DND-41 (cell line): ENCODE data around the gene SLC2A1.

Experiments used
- ATAC-seq: fragments of 200-7000 bp; cut with Tn5 transposase; 3 replicates; pipeline ENCODE4 v1.9.1; 2021; ENCODE audit warnings: low read depth; ENCODE audit not compliant: insufficient read depth
- DNase-seq: peaks from one replicate; pipeline ENCODE4 v3.0.0-alpha.2; 2020
- H2AFZ ChIP-seq: 2 replicates; pipeline ENCODE4 v1.6.0; 2012; ENCODE audit warnings: low read depth, low read length
- H3K27ac ChIP-seq: 2 replicates; pipeline ENCODE4 v1.5.1; 2012; ENCODE audit warnings: low read length, inconsistent platforms
- H3K27me3 ChIP-seq: fragments of 200-600 bp; sonication (generic); 2 replicates; pipeline ENCODE4 v1.6.0; 2012; ENCODE audit warnings: low read length, mild to moderate bottlenecking, inconsistent platforms; ENCODE audit not compliant: insufficient read depth, poor library complexity
- H3K36me3 ChIP-seq: 2 replicates; pipeline ENCODE4 v1.5.1; 2012; ENCODE audit warnings: low read length, inconsistent platforms; ENCODE audit not compliant: insufficient read depth
- H3K4me1 ChIP-seq: 2 replicates; pipeline ENCODE4 v1.5.1; 2012; ENCODE audit warnings: mild to moderate bottlenecking, low read length; ENCODE audit not compliant: insufficient read depth
- H3K4me2 ChIP-seq: 2 replicates; pipeline ENCODE4 v1.6.0; 2012; ENCODE audit warnings: mild to moderate bottlenecking, moderate library complexity, low read length, inconsistent platforms; ENCODE audit not compliant: insufficient read depth
- H3K4me3 ChIP-seq, 2 experiments: fragments of 200-600 bp in 1 of 2; shearing (Covaris generic) in 1 of 2; 2 replicates each; pipeline ENCODE4 v1.5.1; 2012 to 2016; ENCODE audit warnings: inconsistent platforms in 2 of 2, low read length in 2 of 2, mild to moderate bottlenecking in 2 of 2, low read depth in 1 of 2, moderate library complexity in 1 of 2
- H3K79me2 ChIP-seq: 2 replicates; pipeline ENCODE4 v1.6.0; 2012; ENCODE audit warnings: low read length, inconsistent platforms; ENCODE audit not compliant: insufficient read depth
- H3K9ac ChIP-seq: 2 replicates; pipeline ENCODE4 v1.6.0; 2012; ENCODE audit warnings: low read depth, mild to moderate bottlenecking, inconsistent platforms, low read length, moderate library complexity
- H3K9me3 ChIP-seq: 2 replicates; pipeline ENCODE4 v1.5.1; 2012; ENCODE audit warnings: low read length, moderate library complexity, mild to moderate bottlenecking, inconsistent platforms; ENCODE audit not compliant: insufficient read depth, severe bottlenecking
- H4K20me1 ChIP-seq: 2 replicates; pipeline ENCODE4 v1.6.0; 2012; ENCODE audit warnings: low read length; ENCODE audit not compliant: insufficient read depth
- EZH2 ChIP-seq: IDR thresholded peaks from 3 replicates; pipeline ENCODE4 v1.6.1; 2012; ENCODE audit warnings: borderline replicate concordance, low read depth, mild to moderate bottlenecking, moderate library complexity, low read length, inconsistent platforms; ENCODE audit not compliant: severe bottlenecking
- TF ChIP-seq, protein P1 (sequence below): IDR thresholded peaks from 2 replicates; pipeline ENCODE4 v1.5.1; 2012; ENCODE audit warnings: borderline replicate concordance, low read length, moderate library complexity, mild to moderate bottlenecking; ENCODE audit not compliant: poor library complexity, severe bottlenecking; ENCODE audit errors: extremely low read depth

Gene SLC2A1

DNA sequence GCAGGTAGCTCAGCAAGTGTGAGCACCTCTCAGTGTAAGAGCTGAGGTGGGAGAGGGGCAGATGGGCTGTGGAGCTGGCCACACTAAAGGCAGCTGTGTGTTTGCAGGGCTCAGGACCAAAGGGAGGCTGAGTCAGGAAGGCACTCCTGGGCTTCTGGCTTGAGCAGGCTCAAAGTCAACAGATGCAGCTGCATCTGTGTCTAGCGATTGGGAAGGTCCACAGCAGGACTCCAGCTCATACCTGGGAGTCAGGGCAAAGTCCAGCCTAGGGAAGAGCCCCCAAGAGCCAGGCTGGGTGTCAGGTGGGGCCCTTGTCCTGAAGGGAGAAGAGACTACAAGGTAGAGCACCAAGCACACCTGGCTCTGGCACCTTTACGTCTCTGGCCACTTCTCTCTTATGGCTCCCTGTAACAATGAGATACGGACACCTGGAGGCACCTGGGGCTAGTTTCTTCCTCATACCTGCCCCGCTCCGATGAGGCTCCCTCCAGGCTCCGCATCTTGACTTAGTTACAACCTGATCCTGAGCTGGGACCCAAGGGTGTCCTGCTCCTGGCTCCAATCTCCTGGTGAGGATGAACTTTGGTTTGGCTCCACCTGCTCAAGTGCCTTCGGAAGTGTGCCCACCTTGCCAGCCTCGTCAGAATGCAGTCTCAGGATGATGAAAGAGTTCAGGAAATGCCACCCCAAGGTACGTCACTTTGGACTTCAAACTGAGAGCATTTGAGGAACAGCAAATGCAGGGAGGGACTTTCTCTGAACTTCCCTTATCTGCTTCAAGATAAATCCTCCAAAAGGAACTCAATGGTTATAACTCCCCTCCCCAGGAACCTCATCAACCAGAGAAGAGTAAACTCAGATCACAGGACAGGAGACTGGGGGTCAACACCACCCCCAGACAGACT, 21.5 kb upstream of the SLC2A1 start:
- no peaks in the 10 kb centered on the region; the same call in 1 of the 2 replicates for H4K20me1 ChIP-seq
- no peak for ATAC-seq
- no peak overlapping the region for H3K27ac ChIP-seq
- H3K4me1 ChIP-seq, result no peaks in the 10 kb centered on the region
- no peaks in the 10 kb centered on the region for H3K79me2 ChIP-seq
- no peak overlapping the region for H2AFZ ChIP-seq
- H3K36me3 ChIP-seq, result no peaks in the 10 kb centered on the region
- no peaks in the 10 kb centered on the region for H3K9me3 ChIP-seq
- no peak overlapping the region for H3K4me3 ChIP-seq
- no peak overlapping the region for H3K9ac ChIP-seq
- H3K27me3 ChIP-seq, result peaks cover 13% of the 10 kb centered on the region
- DNase-seq, result no peak
- no peak overlapping the region for H3K4me2 ChIP-seq
- no peak for TF ChIP-seq EZH2
- TF ChIP-seq, protein P1, sequence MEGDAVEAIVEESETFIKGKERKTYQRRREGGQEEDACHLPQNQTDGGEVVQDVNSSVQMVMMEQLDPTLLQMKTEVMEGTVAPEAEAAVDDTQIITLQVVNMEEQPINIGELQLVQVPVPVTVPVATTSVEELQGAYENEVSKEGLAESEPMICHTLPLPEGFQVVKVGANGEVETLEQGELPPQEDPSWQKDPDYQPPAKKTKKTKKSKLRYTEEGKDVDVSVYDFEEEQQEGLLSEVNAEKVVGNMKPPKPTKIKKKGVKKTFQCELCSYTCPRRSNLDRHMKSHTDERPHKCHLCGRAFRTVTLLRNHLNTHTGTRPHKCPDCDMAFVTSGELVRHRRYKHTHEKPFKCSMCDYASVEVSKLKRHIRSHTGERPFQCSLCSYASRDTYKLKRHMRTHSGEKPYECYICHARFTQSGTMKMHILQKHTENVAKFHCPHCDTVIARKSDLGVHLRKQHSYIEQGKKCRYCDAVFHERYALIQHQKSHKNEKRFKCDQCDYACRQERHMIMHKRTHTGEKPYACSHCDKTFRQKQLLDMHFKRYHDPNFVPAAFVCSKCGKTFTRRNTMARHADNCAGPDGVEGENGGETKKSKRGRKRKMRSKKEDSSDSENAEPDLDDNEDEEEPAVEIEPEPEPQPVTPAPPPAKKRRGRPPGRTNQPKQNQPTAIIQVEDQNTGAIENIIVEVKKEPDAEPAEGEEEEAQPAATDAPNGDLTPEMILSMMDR, result no peak

DNA sequence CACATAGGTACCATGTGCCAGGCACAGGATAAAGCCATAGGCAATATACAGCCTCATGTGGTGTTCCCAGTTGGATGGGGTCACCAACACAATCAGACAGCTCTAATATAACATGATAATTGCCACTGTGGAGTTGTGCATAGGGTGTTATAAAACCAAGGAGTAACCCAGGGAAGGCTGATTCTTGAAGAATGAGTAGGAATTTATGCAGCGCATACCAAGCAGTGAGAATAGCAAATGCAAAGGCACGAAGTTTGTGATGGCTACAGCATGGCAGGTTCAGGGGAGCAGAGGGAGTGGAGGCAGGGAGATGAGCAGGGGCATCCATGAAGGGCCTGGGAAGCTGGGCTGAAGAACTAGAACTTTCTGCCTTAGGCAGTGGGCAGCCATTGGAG, 20.4 kb upstream of the SLC2A1 start:
- no peak for TF ChIP-seq EZH2
- TF ChIP-seq, protein P1, result no peak
- no peak for ATAC-seq
- H3K4me2 ChIP-seq, result no peak overlapping the region

DNA sequence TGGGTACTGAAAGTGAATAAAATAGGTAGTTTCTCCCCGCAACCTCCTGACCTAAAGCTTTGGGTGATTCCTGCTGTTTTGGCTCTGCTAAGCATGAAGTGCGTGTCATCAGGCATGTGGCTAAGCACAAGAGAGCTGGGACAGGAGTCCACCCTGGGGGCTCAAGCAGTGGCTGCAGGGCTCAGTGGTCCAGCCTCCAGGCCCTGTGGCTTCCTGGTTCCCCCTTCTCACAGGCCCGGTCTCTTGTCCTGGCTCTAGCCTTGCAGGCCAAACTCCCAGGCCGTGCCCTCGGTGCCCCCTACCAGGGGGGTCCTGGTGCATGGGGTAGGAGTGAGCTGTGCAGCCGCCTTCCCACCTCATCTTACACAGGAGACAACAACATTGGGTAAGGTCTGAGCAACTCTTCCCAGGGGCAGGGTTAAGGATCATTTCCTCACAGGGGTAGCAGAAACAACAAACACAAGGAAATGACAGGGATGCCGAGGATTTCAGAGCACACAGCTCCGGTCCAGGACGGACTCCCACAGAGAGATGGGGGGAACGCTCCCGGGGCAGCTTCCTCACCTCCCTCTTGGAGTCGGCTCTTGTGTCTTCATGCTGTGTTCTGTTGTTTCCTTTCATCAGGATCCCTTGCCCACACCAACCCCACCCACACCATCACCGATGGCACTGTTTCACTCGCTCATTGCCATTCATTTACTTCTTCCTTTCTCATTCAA, 19.8 kb upstream of the SLC2A1 start:
- H3K36me3 ChIP-seq, result no peaks in the 10 kb centered on the region
- no peak for ATAC-seq
- no peak overlapping the region for H3K4me3 ChIP-seq
- no peak overlapping the region for H3K9ac ChIP-seq
- H3K79me2 ChIP-seq, result no peaks in the 10 kb centered on the region
- no peak overlapping the region for H2AFZ ChIP-seq
- H3K9me3 ChIP-seq, result no peaks in the 10 kb centered on the region
- no peak overlapping the region for H3K4me2 ChIP-seq
- H3K4me1 ChIP-seq, result no peaks in the 10 kb centered on the region
- H3K27me3 ChIP-seq, result peaks cover 15% of the 10 kb centered on the region
- no peak for DNase-seq
- H3K27ac ChIP-seq, result no peak overlapping the region
- H4K20me1 ChIP-seq, result no peaks in the 10 kb centered on the region; the same call in 1 of the 2 replicates
- no peak for TF ChIP-seq EZH2
- TF ChIP-seq, protein P1, result no peak

More for the DNA sequence above, 20.4 kb upstream of the SLC2A1 start:
- DNase-seq, result no peak
- Histone ChIP-seq H3K27me3 (peaks cover 13% of the 10 kb centered on the region), H3K4me1 (no peaks in the 10 kb centered on the region), H3K27ac (no peak overlapping the region), H3K79me2 (no peaks in the 10 kb centered on the region), H4K20me1 (no peaks in the 10 kb centered on the region; the same call in 1 of the 2 replicates), H3K36me3 (no peaks in the 10 kb centered on the region), H3K9ac (no peak overlapping the region), H3K4me3 (no peak overlapping the region), H2AFZ (no peak overlapping the region), H3K9me3 (no peaks in the 10 kb centered on the region)
